Left colon (tissue), 2 donors: ENCODE results near the gene ROBO1. TPM values are rescaled to one million over a fixed set of nuclear protein-coding genes. Genes with fewer than 3 reads are reported as not detected.
A peak's percentile ranks its signal among the peaks of the same experiment; 100 is the strongest.
"Not testable (repeated sequence)": the region's sequence is repeated elsewhere in the genome, so short reads cannot be mapped to it uniquely, and the experiment has no call there.

ENCODE experiments used
- ATAC-seq: fragments of 200-7000 bp; cut with Tn5 transposase; one replicate; pipeline ENCODE4 v1.9.1; 2020; ENCODE audit warnings: mild to moderate bottlenecking, moderate library complexity
- DNase-seq, 2 donors: peaks; one replicate each; pipeline ENCODE4 v3.0.0-alpha.2; 2020
- intact Hi-C, 2 donors: fragments of 100-400 bp; cut with DNase I in 1 of 2; cut with micrococcal nuclease in 1 of 2; formaldehyde crosslinking; loops; one replicate each; pipeline versions ENCODE4 v1.11.2 to v1.14.0; 2022; cut with DNase I, micrococcal nuclease
- total RNA-seq, 2 donors: library from RNA; stranded (reverse); fragmentation: NEBNext Ultra II Directional; extraction: Animal tissue kit (Norgen Biotek cat#: 25700); gene quantifications; one replicate each; pipeline ENCODE4 v1.2.1, GENCODE V29; 2021
- donor health status: DM: no; HTN: no; CAD: no.
- donor health status: DM: yes; HTN: yes; CAD: no.

The ROBO1 gene
- total RNA-seq, 2 donors from 2014 or later: 3.0 to 9.7 TPM

DNA sequence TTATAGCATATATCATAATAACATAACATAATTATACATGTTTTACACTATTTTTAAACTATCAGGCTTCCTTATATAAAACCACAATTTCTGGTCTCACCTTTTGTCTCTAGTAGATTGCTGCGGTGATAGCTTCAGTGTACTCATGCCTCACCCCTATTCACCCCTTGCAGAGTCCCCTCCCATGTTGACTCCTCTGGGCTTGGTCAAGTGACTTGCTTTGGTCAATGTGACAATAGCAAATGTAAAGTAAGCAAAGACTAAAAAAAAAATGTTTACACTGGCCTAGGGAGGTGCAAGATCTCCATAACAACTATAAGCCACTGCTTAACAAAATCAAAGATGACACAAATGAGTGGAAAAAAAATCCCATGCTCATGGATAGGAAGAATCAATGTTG, 537.5 kb downstream of the ROBO1 start:
- intact Hi-C loops: no loop called here
- ATAC-seq: peak; percentile 69
- DNase-seq: no peak

DNA sequence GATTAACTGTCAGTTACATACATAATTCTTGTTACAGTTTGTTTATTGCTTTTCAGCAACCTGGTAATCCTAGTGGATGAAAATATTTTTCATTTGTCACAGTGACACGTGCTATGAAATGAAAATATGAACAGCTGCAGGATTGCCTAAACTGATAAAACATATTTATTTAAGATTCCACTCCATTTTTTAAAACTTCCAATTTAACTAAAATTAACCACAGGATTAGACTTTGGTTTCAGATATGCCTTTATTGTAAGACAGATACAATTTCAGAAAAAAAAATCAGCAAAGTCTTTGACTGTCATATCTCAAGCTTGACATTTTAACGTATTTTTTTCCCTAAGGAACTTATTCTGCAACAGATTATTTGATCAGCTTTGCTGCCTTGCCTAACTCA, 550.7 kb downstream of the ROBO1 start:
- ATAC-seq: no peak

DNA sequence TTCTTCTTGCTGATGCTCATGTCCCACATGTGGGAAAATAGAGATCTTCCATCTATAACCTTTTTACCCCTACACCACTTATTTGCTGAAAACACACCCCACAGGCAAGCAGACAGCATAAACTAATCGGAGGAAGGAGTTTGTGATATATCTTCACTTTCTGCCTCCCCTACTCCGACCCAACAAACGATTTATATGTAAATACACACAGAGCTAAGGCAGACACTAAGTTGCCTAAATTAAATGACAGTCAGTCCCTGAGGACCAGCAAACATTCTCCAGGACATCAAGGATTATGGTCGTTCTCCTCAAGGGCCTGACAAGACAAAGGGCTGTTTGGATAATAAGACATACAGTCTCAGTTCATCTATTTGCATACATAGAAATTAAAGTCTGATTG, 552.5 kb downstream of the ROBO1 start:
- intact Hi-C loops: no loop called here
- DNase-seq (no peak), ATAC-seq (no peak)

More for the DNA sequence above, 550.7 kb downstream of the ROBO1 start:
- intact Hi-C loops: no loop called here
- no peak for DNase-seq

DNA sequence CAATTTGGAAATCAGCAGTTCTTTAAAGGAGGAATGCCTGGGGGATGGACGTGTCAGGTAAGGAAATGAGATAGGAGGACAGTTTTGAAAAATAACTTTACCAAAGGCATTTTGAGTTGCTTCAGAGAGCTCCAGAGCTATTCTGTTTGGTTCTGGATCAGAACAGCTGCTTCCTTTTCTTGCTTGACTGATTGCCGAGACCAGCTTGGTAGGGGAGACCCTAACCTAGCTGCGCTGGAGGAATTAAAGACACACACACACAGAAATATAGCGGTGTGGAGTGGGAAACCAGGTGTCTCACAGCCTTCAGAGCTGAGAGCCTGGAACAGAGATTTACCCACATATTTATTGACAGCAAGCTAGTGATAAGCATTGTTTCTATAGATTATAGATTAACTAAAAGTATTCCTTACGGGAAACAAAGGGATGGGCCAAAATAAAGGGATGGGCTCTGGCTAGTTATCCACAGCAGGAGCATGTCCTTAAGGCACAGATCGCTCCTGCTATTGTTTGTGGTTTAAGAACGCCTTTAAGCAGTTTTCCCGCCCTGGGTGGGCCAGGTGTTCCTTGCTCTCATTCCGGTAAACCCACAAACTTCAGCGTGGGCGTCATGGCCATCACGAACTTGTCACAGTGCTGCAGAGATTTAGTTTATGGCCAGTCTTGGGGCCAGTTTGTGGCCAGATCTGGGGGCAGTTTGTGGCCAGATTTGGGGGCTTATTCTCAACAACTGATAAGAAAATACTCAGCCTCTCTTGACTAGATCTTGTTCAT, 556.0 kb downstream of the ROBO1 start:
- ATAC-seq (no peak), DNase-seq (no peak)
- intact Hi-C loops: no loop called here

DNA sequence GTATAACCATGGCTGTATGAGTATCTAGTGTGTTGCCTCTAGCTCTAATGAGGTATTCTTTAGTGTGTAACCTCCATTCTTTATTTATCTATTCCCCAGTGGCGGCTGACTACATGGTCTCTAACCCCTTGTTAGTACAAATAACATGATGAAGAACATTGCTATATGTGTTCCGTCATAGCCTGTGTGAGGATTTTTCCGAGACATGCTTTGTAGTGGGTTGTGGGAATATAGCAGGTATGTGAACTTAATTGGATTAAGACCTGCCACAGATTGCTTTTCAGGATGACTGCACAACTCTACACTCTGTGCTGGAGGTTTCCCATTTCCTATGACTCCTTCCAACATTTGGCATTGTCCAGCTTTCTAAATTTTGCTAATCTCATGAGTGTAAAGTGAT, 563.4 kb downstream of the ROBO1 start:
- no peak for ATAC-seq
- no peak for DNase-seq
- intact Hi-C loops: no loop called here

DNA sequence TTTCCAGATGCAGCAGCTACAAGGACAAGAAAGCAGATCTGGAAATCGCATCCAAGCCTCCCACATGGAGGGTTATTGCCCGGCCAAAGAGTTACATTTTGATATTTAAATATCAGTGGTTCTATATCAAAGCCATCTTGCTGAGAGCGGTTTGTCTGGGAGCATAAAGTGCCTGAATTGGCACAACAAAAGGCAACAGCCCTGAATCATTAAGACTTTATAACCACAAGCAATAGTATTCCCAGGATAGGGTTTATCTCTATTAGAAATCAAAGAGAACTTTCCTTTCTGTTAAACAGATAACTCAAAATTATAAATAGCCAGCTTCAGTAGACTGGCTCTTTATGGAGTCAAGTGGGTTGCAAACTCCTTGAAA, 564.7 kb downstream of the ROBO1 start:
- intact Hi-C loops: no loop called here
- DNase-seq (no peak), ATAC-seq (no peak)

DNA sequence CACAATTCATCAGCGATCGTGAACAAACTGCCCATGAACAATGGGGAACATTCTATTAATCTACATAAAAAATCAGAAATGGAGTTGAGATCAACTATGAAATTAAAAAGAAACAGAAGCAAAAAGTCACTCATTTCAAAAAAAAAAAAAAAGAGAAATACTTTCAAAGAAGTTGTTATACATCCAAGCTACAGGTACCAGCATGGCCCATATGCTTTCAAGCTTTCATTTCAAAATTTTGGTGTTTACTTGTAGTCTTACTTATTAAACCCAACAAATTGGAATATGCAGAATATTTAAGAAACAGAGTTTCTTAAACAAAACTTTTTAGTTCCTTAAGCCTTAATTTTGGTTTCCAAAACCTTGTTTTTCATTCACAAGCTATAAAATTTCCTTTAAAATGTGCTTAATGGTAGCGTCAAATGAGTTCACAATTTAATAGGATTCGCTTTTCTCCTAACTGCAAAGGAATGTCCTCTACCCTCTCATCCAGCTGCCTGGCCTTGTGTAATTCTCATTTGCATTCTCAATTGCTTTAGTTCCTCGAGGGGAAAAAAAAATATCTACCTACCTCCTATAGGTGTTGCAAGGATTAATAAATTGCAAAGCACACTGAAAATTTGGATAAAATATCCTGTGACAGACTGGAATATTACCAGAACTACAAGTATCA, 565.2 kb downstream of the ROBO1 start:
- ATAC-seq (no peak), DNase-seq (no peak)
- intact Hi-C loops: no loop called here

DNA sequence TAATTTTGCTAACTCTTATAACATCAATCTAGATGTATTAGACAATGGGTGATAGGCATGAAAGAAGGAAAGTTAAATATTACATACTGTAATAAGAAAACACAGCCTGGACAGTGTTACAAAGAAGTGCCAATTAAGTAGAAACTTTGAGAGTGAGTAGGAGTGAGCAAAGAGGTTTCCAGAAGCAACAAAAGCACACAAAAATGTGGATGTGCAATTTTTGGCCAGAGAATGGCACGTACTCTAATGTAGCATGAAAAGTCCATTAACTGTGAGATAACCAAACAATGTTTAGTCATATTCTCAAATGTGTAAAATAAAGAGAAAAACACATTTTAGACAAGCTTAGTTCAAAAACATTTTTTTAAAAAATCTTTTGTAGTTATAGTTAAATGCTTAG, 567.3 kb downstream of the ROBO1 start:
- intact Hi-C loops: no loop called here
- ATAC-seq: no peak
- no peak for DNase-seq

DNA sequence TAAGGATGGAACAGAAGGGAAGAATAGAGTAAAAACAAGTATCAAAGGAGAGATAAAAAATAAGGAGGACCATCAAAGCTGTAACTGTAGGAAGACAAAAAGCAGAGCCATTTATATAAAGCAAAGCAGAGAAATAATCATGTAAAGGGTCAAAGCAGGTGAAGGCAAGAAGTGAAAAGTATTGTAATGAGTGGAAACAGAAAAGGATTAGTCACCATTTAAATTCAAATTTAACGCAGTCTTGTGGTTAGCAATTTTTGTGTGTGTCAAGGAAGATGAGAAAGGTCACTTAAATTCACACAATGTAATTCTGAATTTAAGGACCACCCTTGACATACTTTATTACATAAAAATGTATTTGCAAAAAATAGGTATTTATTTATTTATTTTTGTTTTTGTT, 567.8 kb downstream of the ROBO1 start:
- intact Hi-C loops: no loop called here
- ATAC-seq (no peak), DNase-seq (no peak)

DNA sequence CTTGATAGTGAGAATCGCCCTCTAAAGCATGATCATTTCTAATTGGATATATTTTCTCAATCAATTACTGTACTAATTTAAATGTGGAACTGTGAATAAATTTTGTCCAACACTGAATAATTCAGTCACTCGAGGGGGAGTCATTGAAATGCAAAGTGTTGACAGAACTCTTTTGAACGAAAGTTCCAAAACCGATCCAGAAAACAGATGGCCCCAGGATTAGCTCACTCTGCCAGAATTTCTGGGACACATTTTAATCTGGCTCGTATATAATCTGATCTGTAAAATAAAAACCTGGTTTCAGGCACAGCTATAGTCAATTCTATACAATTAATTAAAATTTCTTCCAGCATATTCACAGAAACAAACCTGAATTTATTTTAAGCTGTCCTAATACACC, 580.4 kb downstream of the ROBO1 start:
- intact Hi-C loops: no loop called here
- DNase-seq (no peak), ATAC-seq (no peak)

DNA sequence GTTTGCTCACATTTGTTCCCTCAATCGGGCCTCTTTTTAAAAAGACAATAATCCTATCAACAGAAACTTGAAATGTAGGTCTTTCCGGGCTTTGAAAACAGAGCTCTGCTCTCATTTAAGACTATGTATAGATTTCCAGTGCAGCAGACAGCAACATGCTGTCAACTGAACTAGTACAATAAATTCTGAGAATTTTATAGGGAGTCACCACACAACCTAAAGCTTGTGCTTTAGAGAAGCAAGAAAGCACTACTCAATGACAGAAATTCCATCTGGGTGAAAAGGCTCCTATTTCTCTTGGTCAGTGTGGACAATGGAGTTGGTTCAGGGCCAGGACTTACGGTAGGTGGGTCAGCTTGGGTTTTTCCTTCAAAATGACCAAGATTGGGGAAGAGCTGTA, 583.5 kb downstream of the ROBO1 start:
- ATAC-seq (no peak), DNase-seq (no peak)
- intact Hi-C loops: no loop called here

DNA sequence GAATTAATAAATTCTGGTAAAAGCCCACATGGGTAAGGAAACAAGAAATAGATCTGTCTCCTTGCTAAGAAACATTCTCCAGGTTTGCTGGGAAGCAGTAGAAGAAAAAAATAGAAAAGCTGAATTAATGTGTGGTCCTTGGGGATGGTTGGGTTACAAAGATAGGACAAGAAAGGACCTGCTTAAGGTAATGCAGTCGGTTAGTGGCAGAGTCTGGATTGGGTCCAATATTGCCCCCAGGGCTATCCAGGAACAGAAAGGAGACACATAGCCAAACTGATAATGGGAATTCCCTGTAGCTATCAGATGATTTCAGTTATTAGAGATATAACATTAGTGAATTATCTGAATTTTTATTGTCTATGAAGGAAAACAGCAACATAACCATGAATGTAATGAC, 584.3 kb downstream of the ROBO1 start:
- intact Hi-C loops: no loop called here
- no peak for DNase-seq
- no peak for ATAC-seq

DNA sequence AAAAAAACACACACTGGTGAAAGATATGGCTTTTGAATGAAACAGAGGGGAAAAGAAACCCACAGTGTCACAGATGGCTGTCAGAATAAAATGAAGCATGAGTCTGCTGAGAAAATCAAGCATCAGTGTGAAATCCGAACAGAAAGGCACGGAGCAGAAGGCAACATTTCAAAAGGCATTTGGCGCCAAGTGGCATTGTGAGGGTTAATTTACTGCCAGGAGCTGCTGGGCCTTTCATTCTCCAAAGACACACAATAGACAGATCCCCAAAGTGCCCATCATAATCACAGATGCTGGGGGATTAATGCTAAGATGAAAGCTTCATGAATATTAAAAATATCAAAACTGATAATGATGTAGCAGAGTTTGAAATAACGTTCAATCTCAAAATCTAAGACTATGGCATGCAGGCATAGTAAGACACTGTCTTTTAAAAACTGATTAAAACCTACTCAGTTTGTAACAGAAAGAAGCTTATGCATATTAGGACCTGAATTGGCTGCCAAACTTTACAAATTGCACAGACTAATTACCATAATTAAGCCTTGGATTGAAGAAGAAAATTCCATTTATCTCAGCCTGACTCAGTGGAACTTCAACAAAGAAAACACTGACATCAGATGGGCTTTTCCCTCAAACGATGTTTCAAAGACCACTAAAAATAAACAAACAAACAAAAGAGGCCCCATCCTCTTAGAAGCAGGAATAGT, 589.2 kb downstream of the ROBO1 start:
- ATAC-seq (no peak), DNase-seq (no peak)
- intact Hi-C loops: no loop called here

DNA sequence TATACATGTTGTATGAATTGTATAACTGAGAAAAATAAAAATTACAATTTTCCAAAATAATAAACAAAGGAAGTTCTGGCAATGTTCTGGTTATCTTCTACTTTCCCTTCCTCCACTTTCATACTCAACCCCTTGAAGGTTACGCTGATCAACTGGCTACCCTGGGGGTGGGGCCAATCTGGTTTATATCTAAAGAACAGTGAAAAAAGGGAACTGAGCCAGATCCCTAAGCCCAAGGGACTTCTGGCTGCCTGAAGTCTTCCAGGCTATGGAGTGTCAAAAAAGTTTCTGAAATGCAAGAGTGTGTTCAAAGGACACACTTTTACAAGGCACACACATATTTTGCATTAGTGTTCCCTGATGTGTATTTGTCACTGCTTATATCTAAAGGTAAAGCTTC, 591.9 kb downstream of the ROBO1 start:
- intact Hi-C loops: no loop called here
- no peak for ATAC-seq
- DNase-seq: no peak

DNA sequence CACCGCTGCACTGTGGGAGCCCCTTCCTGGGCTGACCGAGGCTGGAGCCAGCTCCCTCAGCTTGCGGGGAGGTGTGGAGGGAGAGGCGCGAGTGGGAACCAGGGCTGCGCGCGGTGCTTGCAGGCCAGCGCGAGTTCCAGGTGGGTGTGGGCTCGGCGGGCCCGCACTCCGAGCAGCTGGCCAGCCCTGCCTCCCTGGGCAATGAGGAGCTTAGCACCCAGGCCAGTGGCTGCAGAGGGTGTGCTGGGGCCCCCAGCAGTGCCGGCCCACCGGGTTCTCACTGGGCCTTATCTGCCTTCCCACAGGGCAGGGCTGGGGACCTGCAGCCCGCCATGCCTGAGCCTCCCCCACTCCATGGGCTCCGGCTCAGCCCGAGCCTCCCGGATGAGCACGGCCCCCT, 594.5 kb downstream of the ROBO1 start:
- DNase-seq, ATAC-seq, intact Hi-C loops: not testable (repeated sequence)

DNA sequence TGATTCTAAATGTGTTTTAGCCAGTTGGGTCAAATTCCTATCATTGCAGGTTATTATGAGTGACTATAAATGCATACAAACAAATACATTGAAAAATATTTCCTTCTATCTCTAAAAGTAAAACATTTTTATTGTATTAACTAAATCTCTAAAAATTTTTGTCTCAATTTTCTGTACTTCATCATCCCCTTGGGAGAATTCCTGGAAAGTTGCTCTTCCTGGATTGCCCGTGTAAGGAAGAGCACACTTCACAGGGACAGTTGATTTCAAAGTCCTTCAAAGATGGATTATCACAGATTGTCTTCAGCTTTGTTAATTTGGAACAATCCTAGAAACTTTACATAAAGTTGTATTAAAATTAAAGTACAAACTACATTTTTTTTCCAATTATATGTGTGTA, 595.6 kb downstream of the ROBO1 start:
- intact Hi-C loops: no loop called here
- DNase-seq (no peak), ATAC-seq (no peak)

DNA sequence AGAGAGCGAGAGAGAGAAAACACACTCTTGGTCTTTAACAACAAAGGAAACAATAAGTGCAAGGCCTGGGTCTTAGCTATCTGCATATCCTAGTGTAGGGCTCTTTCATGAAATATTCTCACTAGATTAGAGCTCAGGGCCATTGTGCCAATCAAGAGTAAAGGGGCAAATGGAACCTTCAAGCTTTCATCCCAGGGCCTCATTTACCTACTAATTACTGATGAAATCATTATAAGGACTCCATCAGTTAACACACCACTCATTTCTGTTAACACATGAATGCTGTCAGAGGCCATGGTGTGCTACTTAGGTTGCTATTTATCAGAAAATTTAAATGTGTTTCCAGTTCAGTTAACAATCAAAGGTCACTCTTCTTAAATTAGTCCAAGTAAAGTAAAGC, 597.8 kb downstream of the ROBO1 start:
- intact Hi-C loops: no loop called here
- DNase-seq (no peak), ATAC-seq (no peak)

DNA sequence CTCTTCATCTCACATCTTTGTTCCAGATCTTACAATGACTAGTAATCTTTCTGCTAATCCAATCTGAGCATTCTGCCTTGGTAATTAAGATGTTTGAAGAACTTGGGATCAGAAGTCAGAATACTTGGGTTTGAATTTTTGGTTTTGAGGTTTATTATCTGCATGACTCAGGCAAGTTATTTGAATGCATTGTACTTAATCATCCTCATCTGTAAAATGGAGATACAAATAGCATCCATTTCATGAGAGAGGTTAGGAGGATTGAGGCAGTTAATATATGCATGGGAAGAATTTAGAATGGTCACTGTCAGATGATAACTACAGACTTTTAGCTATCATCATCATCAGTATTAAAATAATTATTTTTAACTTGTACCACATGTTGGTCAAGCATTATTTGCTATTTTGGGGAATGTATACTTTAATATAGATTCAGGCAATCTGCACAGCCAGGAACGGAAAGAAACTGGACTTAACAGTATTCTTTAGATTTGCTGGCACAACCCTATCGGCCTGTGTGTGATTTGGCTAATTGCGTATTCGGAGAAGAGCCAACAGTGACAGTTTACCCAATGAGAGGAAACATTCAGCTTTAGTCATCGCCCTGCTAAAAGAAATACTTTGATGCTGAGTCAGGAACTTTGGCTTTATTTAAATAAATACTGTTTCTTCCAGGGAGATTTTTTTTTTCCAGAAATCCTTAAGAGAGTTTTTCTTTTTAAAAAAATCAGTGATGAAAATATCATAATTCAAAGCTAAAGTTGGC, 600.0 kb downstream of the ROBO1 start:
- ATAC-seq: no peak
- no peak for DNase-seq
- intact Hi-C loops: no loop called here

DNA sequence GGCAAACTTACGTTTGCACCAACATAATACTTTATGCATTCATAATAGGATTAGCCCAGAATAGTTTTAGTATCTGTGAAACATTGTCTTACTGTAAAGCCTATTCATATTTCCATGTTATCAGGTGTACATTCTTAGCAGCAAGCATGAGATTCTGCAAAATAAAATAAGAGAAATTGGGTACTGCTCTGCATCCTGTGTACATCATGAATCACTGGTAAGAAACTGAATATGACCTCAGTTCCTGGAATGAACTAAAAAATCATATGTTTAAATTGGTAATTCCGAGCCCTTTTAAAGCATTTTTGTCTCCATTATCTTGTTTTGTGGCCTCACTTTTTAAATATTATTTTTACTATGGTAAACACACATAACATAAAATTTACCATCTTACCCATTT, 605.1 kb downstream of the ROBO1 start:
- ATAC-seq (no peak), DNase-seq (no peak)
- intact Hi-C loops: no loop called here

DNA sequence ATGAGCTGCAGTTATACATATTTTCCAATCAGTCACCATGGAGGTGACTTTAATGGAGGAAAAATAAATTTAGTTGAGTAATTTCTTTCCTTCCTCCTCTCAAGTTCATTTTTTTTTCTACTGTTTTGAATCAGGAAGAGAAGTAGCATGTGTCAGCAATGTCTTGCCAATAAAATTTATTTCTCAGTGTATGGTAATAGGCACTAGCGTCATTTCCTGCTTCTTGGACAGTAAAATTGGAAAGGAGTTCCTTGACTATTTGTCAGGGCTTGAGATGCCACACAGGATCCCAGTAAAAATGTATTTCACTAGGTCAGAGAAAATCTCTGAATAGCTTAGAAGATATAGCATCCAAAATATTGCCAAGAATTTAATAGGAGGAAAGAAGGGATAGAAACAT, 605.9 kb downstream of the ROBO1 start:
- intact Hi-C loops: no loop called here
- ATAC-seq (no peak), DNase-seq (no peak)
